ENCODE data around the gene AFTPH. TPM values are rescaled to one million over a fixed set of nuclear protein-coding genes. Genes with fewer than 3 reads are reported as not detected.

The AFTPH gene
- total RNA-seq, 1 experiment from 2014 or later: 13.5 TPM

- no peak overlapping the region for H3T11ph ChIP-seq (ENCODE audit: low read length)
- DNase-seq: no peak
- H2BK12ac ChIP-seq (ENCODE audit: insufficient read length, low read depth, low read length): no peak overlapping the region
- H2AFZ ChIP-seq (ENCODE audit: low read length): no peak overlapping the region
- no peak overlapping the region for H4K5ac ChIP-seq (ENCODE audit: insufficient read length, low read depth, low read length)
- H2BK20ac ChIP-seq (ENCODE audit: low read depth, low read length, poor library complexity, severe bottlenecking): no peak overlapping the region
- no peak overlapping the region for H4K91ac ChIP-seq (ENCODE audit: insufficient read length, low read depth, low read length)
- TF ChIP-seq, protein P1, sequence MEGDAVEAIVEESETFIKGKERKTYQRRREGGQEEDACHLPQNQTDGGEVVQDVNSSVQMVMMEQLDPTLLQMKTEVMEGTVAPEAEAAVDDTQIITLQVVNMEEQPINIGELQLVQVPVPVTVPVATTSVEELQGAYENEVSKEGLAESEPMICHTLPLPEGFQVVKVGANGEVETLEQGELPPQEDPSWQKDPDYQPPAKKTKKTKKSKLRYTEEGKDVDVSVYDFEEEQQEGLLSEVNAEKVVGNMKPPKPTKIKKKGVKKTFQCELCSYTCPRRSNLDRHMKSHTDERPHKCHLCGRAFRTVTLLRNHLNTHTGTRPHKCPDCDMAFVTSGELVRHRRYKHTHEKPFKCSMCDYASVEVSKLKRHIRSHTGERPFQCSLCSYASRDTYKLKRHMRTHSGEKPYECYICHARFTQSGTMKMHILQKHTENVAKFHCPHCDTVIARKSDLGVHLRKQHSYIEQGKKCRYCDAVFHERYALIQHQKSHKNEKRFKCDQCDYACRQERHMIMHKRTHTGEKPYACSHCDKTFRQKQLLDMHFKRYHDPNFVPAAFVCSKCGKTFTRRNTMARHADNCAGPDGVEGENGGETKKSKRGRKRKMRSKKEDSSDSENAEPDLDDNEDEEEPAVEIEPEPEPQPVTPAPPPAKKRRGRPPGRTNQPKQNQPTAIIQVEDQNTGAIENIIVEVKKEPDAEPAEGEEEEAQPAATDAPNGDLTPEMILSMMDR (conservative IDR thresholded peaks at IDR 0.05): no peak
- Mint-ChIP-seq H3K36me3 (ENCODE audit: insufficient read depth in 1 of 3, low read depth in 3 of 3) (peaks cover 0 to 8% (median 1%) of the 10 kb centered on the region in 3 experiments; a peak in 1 of 7 replicates), H3K27ac (no peak overlapping the region), H3K4me3 (no peak overlapping the region), H3K9me3 (no peaks in the 10 kb centered on the region), H3K4me1 (peaks cover 0 to 2% of the 10 kb centered on the region in 2 experiments; a peak in 2 of 4 replicates), H3K27me3 (ENCODE audit: low read depth) (no peaks in the 10 kb centered on the region)
- H3K4me1 ChIP-seq (ENCODE audit: insufficient read depth, low read length): no peaks in the 10 kb centered on the region
- no peaks in the 10 kb centered on the region for H3K79me2 ChIP-seq (ENCODE audit: insufficient read depth, low read length)
- no peak overlapping the region for H2AK5ac ChIP-seq (ENCODE audit: insufficient read length, low read length)
- no peak overlapping the region for H3K4me2 ChIP-seq (ENCODE audit: insufficient read depth, insufficient read length, low read length)
- no peak overlapping the region for H3K56ac ChIP-seq (ENCODE audit: insufficient read length, low read depth, low read length)
- H3K79me1 ChIP-seq (ENCODE audit: insufficient read depth, low read depth, low read length, poor library complexity, severe bottlenecking): no peaks in the 10 kb centered on the region
- WGBS (ENCODE audit: extremely low coverage, insufficient read length, low lambda C conversion rate): no CpG with 5 or more reads among the region's 6 CpGs
- H3K27ac ChIP-seq (ENCODE audit: insufficient read length, low read depth, low read length): no peak overlapping the region
- H3K23ac ChIP-seq (ENCODE audit: insufficient read length, low read depth, low read length): no peak overlapping the region
- H2BK5ac ChIP-seq (ENCODE audit: insufficient read length, low read length): no peak overlapping the region
- H3K27me3 ChIP-seq (ENCODE audit: insufficient read depth, low read length): no peaks in the 10 kb centered on the region
- no peak overlapping the region for H3K18ac ChIP-seq (ENCODE audit: insufficient read length, low read depth, low read length)
- H3K23me2 ChIP-seq (ENCODE audit: insufficient read length, low read depth, low read length, poor library complexity, severe bottlenecking): no peaks in the 10 kb centered on the region
- H3K9me3 ChIP-seq (ENCODE audit: control insufficient read depth, low read depth, low read length): no peaks in the 10 kb centered on the region
- no peak overlapping the region for H2BK120ac ChIP-seq (ENCODE audit: low read depth, low read length, poor library complexity, severe bottlenecking)
- H3K4ac ChIP-seq (ENCODE audit: low read depth, low read length): no peak overlapping the region
- no peak overlapping the region for H4K8ac ChIP-seq (replicated peaks; ENCODE audit: insufficient read length, low read depth, low read length)
- no peak overlapping the region for H3K9ac ChIP-seq (ENCODE audit: extremely low read depth, insufficient read length, low read length)
- no peak overlapping the region for H2BK15ac ChIP-seq (ENCODE audit: low read depth, low read length)
- no peak overlapping the region for H3K14ac ChIP-seq (ENCODE audit: insufficient read depth, low read length)
- H4K20me1 ChIP-seq (ENCODE audit: control insufficient read depth, insufficient read depth, insufficient read length): no peaks in the 10 kb centered on the region
Observed at GRCh38 chr2:64563436-64563938, 39.4 kb downstream of the AFTPH start.

All from H9 (cell line).